Hepatocyte (in vitro differentiated cells): ENCODE data around the gene GRIPAP1.

ENCODE experiments used
- EZH2 ChIP-seq: fragments of 200-600 bp; sonication (generic); IDR thresholded peaks from 2 replicates; pipeline ENCODE4 v1.6.1; 2016; ENCODE audit warnings: antibody characterized with exemption, mild to moderate bottlenecking, borderline replicate concordance
- EZH2phosphoT487 ChIP-seq: fragments of 200-600 bp; sonication (generic); IDR thresholded peaks from one replicate; pipeline ENCODE4 v1.6.1; 2018; ENCODE audit warnings: antibody characterized with exemption, mild to moderate bottlenecking, low read depth, moderate library complexity; ENCODE audit not compliant: unreplicated experiment, severe bottlenecking
- TF ChIP-seq, protein P1 (sequence below): fragments of 200-600 bp; sonication (generic); IDR thresholded peaks from 2 replicates; pipeline ENCODE4 v1.5.1; 2016; ENCODE audit warnings: antibody characterized with exemption, mild to moderate bottlenecking; ENCODE audit not compliant: poor library complexity

DNA sequence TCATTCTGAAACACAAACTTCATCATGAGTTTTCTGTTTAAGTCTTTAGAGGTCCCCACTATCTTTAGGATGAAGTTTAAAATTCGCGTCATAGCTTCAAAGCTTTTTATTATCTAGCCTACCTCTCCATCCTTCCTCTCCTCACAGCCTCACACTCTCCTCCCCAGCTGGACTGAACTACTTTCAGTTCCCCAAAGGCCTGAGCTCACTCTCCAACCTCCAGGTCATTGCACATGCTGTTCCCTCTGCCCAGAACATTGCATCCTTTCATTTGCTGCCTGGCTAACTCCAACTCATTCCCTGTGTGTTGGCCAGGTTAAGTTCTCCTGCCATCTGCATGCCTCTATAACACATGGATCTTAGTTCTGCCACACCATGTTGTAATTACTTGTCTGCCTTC is 41.8 kb downstream of the GRIPAP1 start:
- TF ChIP-seq, protein P1, sequence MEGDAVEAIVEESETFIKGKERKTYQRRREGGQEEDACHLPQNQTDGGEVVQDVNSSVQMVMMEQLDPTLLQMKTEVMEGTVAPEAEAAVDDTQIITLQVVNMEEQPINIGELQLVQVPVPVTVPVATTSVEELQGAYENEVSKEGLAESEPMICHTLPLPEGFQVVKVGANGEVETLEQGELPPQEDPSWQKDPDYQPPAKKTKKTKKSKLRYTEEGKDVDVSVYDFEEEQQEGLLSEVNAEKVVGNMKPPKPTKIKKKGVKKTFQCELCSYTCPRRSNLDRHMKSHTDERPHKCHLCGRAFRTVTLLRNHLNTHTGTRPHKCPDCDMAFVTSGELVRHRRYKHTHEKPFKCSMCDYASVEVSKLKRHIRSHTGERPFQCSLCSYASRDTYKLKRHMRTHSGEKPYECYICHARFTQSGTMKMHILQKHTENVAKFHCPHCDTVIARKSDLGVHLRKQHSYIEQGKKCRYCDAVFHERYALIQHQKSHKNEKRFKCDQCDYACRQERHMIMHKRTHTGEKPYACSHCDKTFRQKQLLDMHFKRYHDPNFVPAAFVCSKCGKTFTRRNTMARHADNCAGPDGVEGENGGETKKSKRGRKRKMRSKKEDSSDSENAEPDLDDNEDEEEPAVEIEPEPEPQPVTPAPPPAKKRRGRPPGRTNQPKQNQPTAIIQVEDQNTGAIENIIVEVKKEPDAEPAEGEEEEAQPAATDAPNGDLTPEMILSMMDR, result no peak
- TF ChIP-seq EZH2, result no peak
- no peak for TF ChIP-seq EZH2phosphoT487
